ENCODE measurements around the gene PPP1R12C.
"Not testable (repeated sequence)": the region's sequence is repeated elsewhere in the genome, so short reads cannot be mapped to it uniquely, and the experiment has no call there.

The PPP1R12C gene

DNA sequence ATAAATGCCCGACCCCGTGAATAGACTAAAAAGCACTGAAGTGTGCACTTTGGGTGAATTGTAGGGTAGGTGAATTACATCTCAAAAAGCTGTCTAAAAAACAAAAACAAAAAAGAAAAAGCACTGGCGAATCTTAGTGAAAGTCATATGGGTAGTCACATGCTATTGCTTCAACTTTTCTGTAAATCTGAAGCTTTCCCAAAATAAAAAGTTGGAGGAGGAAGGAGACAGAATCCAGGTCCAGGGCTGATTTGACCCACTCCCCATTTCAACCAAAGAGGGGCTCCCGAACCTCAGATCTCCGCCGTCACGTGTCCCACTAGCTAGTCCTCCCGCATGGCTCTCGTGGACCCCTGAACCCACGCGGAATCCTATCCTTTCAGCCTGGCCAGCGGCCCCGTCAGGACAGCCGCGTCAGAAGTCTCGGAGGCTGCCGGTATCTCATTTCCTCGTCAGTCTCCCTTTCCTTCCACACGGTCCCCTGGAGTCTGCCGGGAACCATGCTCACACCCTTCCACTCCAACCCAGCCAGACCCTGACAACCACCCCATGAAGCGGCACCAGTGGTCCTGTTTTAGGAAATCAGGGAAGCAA, 6.1 kb downstream of the PPP1R12C start:
- Histone ChIP-seq H3K9ac (no peak overlapping the region), H3K79me2 (peaks cover 31% of the 10 kb centered on the region), H3K36me3 (ENCODE audit: control insufficient read depth, insufficient read depth, low read length) (no peaks in the 10 kb centered on the region), H3K4me1 (peaks cover 15% of the 10 kb centered on the region), H3K27ac (peak overlapping the region; percentile 36), H2AFZ (no peak overlapping the region), H3K4me3 (ENCODE audit: low read depth, low read length) (no peak overlapping the region), H3K27me3 (ENCODE audit: control insufficient read depth, insufficient read depth, low read length) (no peaks in the 10 kb centered on the region), H3K4me2 (ENCODE audit: low read length) (no peak overlapping the region), H3K9me3 (ENCODE audit: control insufficient read depth, low read length) (no peaks in the 10 kb centered on the region)
- TF ChIP-seq CTCF (IDR thresholded peaks at IDR 0.05), result no peak

GRCh38 chr19:55109527-55110291, 7.7 kb downstream of the PPP1R12C start:
- Histone ChIP-seq H3K27ac (no peak overlapping the region), H3K36me3 (ENCODE audit: control insufficient read depth, insufficient read depth, low read length) (no peaks in the 10 kb centered on the region), H3K9ac (no peak overlapping the region), H3K27me3 (ENCODE audit: control insufficient read depth, insufficient read depth, low read length) (no peaks in the 10 kb centered on the region), H3K9me3 (ENCODE audit: control insufficient read depth, low read length) (no peaks in the 10 kb centered on the region), H2AFZ (no peak overlapping the region), H3K79me2 (peaks cover 20% of the 10 kb centered on the region), H3K4me2 (ENCODE audit: low read length) (no peak overlapping the region), H3K4me1 (peaks cover 9% of the 10 kb centered on the region), H3K4me3 (ENCODE audit: low read depth, low read length) (no peak overlapping the region)
- no peak for TF ChIP-seq CTCF (IDR thresholded peaks at IDR 0.05)

DNA sequence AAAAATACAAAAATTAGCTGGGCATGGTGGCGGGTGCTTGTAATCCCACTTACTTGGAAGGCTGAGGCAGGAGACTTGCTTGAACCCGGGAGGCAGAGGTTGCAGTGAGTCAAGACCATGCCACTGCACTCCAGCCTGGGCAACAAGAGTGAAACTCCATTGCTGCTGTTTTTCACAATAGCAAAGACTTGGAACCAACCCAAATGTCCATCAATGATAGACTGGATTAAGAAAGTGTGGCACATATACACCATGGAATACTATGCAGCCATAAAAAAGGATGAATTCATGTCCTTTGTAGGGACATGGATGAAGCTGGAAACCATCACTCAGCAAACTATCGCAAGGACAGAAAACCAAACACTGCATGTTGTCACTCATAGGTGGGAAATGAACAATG, 10.2 kb downstream of the PPP1R12C start:
- H3K4me2 ChIP-seq (ENCODE audit: low read length); H3K4me3 ChIP-seq (ENCODE audit: low read depth, low read length); H3K4me1 ChIP-seq; H3K27me3 ChIP-seq (ENCODE audit: control insufficient read depth, insufficient read depth, low read length); H3K9ac ChIP-seq; H3K27ac ChIP-seq; H2AFZ ChIP-seq; H3K9me3 ChIP-seq (ENCODE audit: control insufficient read depth, low read length); H3K36me3 ChIP-seq (ENCODE audit: control insufficient read depth, insufficient read depth, low read length): not testable (repeated sequence)
- peaks cover 11% of the 10 kb centered on the region for H3K79me2 ChIP-seq

GRCh38 chr19:55106591-55106990, 10.8 kb downstream of the PPP1R12C start:
- Histone ChIP-seq H3K27me3 (ENCODE audit: control insufficient read depth, insufficient read depth, low read length) (no peaks in the 10 kb centered on the region), H3K4me2 (ENCODE audit: low read length) (no peak overlapping the region), H3K4me3 (ENCODE audit: low read depth, low read length) (no peak overlapping the region), H2AFZ (no peak overlapping the region), H3K9me3 (ENCODE audit: control insufficient read depth, low read length) (no peaks in the 10 kb centered on the region), H3K4me1 (no peaks in the 10 kb centered on the region), H3K9ac (no peak overlapping the region), H3K36me3 (ENCODE audit: control insufficient read depth, insufficient read depth, low read length) (no peaks in the 10 kb centered on the region), H3K79me2 (peaks cover 14% of the 10 kb centered on the region), H3K27ac (no peak overlapping the region)
- no peak for TF ChIP-seq CTCF (IDR thresholded peaks at IDR 0.05)

DNA sequence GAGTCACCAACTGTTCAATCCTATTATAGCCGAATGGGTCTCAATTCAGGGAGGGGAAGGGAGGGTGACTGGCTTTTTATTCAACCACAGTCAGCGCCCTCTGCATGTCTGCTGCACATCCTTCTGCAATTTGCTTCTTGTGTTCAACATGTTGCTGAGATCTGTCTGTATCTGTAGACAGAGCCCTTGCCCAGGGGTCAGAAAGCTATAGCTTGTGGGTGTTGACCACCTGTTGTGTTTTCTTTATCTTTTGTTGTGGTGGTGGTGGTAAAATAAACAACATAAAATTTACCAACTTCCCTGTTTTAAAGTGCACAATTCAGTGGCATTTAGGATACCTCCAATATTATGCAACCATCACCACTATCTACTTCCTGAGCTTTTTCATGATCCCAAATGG, 12.2 kb downstream of the PPP1R12C start:
- Histone ChIP-seq H3K4me1 (no peaks in the 10 kb centered on the region), H3K9ac (no peak overlapping the region), H2AFZ (no peak overlapping the region), H3K4me3 (ENCODE audit: low read depth, low read length) (no peak overlapping the region), H3K36me3 (ENCODE audit: control insufficient read depth, insufficient read depth, low read length) (no peaks in the 10 kb centered on the region), H3K27me3 (ENCODE audit: control insufficient read depth, insufficient read depth, low read length) (no peaks in the 10 kb centered on the region), H3K79me2 (peaks cover 23% of the 10 kb centered on the region), H3K27ac (no peak overlapping the region), H3K4me2 (ENCODE audit: low read length) (no peak overlapping the region), H3K9me3 (ENCODE audit: control insufficient read depth, low read length) (no peaks in the 10 kb centered on the region)
- TF ChIP-seq CTCF (IDR thresholded peaks at IDR 0.05), result no peak
